Measurements from ENCODE around the gene UNC5B. TPM values are rescaled to one million over a fixed set of nuclear protein-coding genes. Genes with fewer than 3 reads are reported as not detected.

UNC5B gene
- total RNA-seq, 1 donor from 2014 or later: 3.7 TPM

- no peaks in the 10 kb centered on the region for H3K36me3 Mint-ChIP-seq (ENCODE audit: insufficient read depth)
- H3K27me3 Mint-ChIP-seq: no peaks in the 10 kb centered on the region
- no peak for TF ChIP-seq CTCF (IDR thresholded peaks at IDR 0.05; ENCODE audit: unreplicated experiment)
- no peak for DNase-seq (ENCODE audit: low spot score, unreplicated experiment)
- peaks cover 1% of the 10 kb centered on the region for H3K4me1 Mint-ChIP-seq (ENCODE audit: low read depth)
- no peak overlapping the region for H3K27ac Mint-ChIP-seq
- no peaks in the 10 kb centered on the region for H3K9me3 Mint-ChIP-seq (ENCODE audit: low read depth)
- no peak overlapping the region for H3K4me3 Mint-ChIP-seq (ENCODE audit: low read depth)
Observed at GRCh38 chr10:71278691-71279588, 66.6 kb downstream of the UNC5B start.

GRCh38 chr10:71279590-71280170, 67.3 kb downstream of the UNC5B start:
- no peak overlapping the region for H3K27ac Mint-ChIP-seq
- no peak overlapping the region for H3K4me3 Mint-ChIP-seq (ENCODE audit: low read depth)
- no peak for DNase-seq (ENCODE audit: low spot score, unreplicated experiment)
- no peaks in the 10 kb centered on the region for H3K27me3 Mint-ChIP-seq
- H3K36me3 Mint-ChIP-seq (ENCODE audit: insufficient read depth): no peaks in the 10 kb centered on the region
- peaks cover 1% of the 10 kb centered on the region for H3K4me1 Mint-ChIP-seq (ENCODE audit: low read depth)
- TF ChIP-seq CTCF (IDR thresholded peaks at IDR 0.05; ENCODE audit: unreplicated experiment): no peak
- no peaks in the 10 kb centered on the region for H3K9me3 Mint-ChIP-seq (ENCODE audit: low read depth)

- H3K27ac Mint-ChIP-seq: no peak overlapping the region
- no peak overlapping the region for H3K4me3 Mint-ChIP-seq (ENCODE audit: low read depth)
- no peak for DNase-seq (ENCODE audit: low spot score, unreplicated experiment)
- peaks cover 1% of the 10 kb centered on the region for H3K4me1 Mint-ChIP-seq (ENCODE audit: low read depth)
- no peaks in the 10 kb centered on the region for H3K27me3 Mint-ChIP-seq
- no peaks in the 10 kb centered on the region for H3K36me3 Mint-ChIP-seq (ENCODE audit: insufficient read depth)
- no peaks in the 10 kb centered on the region for H3K9me3 Mint-ChIP-seq (ENCODE audit: low read depth)
- no peak for TF ChIP-seq CTCF (IDR thresholded peaks at IDR 0.05; ENCODE audit: unreplicated experiment)
Observed at GRCh38 chr10:71280216-71280615, 67.8 kb downstream of the UNC5B start.

GRCh38 chr10:71280825-71281224, 68.5 kb downstream of the UNC5B start:
- Mint-ChIP-seq H3K4me3 (ENCODE audit: low read depth) (no peak overlapping the region), H3K9me3 (ENCODE audit: low read depth) (no peaks in the 10 kb centered on the region), H3K27me3 (no peaks in the 10 kb centered on the region), H3K27ac (no peak overlapping the region), H3K36me3 (ENCODE audit: insufficient read depth) (no peaks in the 10 kb centered on the region), H3K4me1 (ENCODE audit: low read depth) (peaks cover 1% of the 10 kb centered on the region)
- no peak for DNase-seq (ENCODE audit: low spot score, unreplicated experiment)
- TF ChIP-seq CTCF (IDR thresholded peaks at IDR 0.05; ENCODE audit: unreplicated experiment): no peak

- TF ChIP-seq CTCF (IDR thresholded peaks at IDR 0.05; ENCODE audit: unreplicated experiment): no peak
- no peaks in the 10 kb centered on the region for H3K36me3 Mint-ChIP-seq (ENCODE audit: insufficient read depth)
- no peak overlapping the region for H3K27ac Mint-ChIP-seq
- DNase-seq (ENCODE audit: low spot score, unreplicated experiment): no peak
- H3K4me3 Mint-ChIP-seq (ENCODE audit: low read depth): no peak overlapping the region
- H3K27me3 Mint-ChIP-seq: no peaks in the 10 kb centered on the region
- no peaks in the 10 kb centered on the region for H3K9me3 Mint-ChIP-seq (ENCODE audit: low read depth)
- no peaks in the 10 kb centered on the region for H3K4me1 Mint-ChIP-seq (ENCODE audit: low read depth)
Observed at GRCh38 chr10:71281646-71282322, 69.4 kb downstream of the UNC5B start.
